Thoracic aorta (tissue), 2 donors: ENCODE data around the gene CALML3. TPM values are rescaled to one million over a fixed set of nuclear protein-coding genes. Genes with fewer than 3 reads are reported as not detected.

Experiments used
- ATAC-seq: fragments of 150-250 bp; one replicate; pipeline ENCODE4 v1.8.0; 2017; ENCODE audit warnings: low read depth; ENCODE audit not compliant: insufficient number of reproducible peaks, low FRiP score
- DNase-seq: peaks from one replicate; pipeline ENCODE4 v3.0.0-alpha.2; 2020; ENCODE audit warnings: low spot score
- H3K27ac ChIP-seq, 2 donors: fragments of 200-600 bp; sonication (generic); 1 replicate in 1 of 2; 2 replicates in 1 of 2; pipeline ENCODE4 v1.5.1; 2016; ENCODE audit warnings: mild to moderate bottlenecking in 2 of 2, moderate library complexity in 2 of 2
- H3K27me3 ChIP-seq: fragments of 200-600 bp; sonication (generic); replicated peaks from 2 replicates; pipeline ENCODE4 v1.6.0; 2016; ENCODE audit warnings: mild to moderate bottlenecking; ENCODE audit not compliant: insufficient read depth
- H3K36me3 ChIP-seq: fragments of 200-600 bp; sonication (generic); one replicate; pipeline ENCODE4 v1.5.1; 2016
- H3K4me1 ChIP-seq, 2 donors: fragments of 200-600 bp; sonication (generic); 1 replicate in 1 of 2; 2 replicates in 1 of 2; pipeline versions ENCODE4 v1.5.1 to v1.6.0; 2016; ENCODE audit warnings: low read depth in 2 of 2, mild to moderate bottlenecking in 1 of 2; ENCODE audit not compliant: control insufficient read depth in 1 of 2
- H3K4me3 ChIP-seq: fragments of 200-600 bp; sonication (generic); 2 replicates; pipeline ENCODE4 v1.5.1; 2016; ENCODE audit warnings: mild to moderate bottlenecking
- H3K9me3 ChIP-seq: fragments of 200-600 bp; sonication (generic); 2 replicates; pipeline ENCODE4 v1.5.1; 2016
- CTCF ChIP-seq: fragments of 200-600 bp; sonication (generic); IDR thresholded peaks from one replicate; pipeline ENCODE4 v1.5.1; 2019; ENCODE audit warnings: antibody characterized with exemption
- total RNA-seq, 2 donors: library from RNA; depleted of rRNA; stranded (reverse); fragments of >200 nt; gene quantifications; one replicate each; pipeline versions ENCODE4 v1.1.0 to v1.2.3, GENCODE V29; 2016

Gene CALML3
- total RNA-seq, 2 donors from 2014 or later, result not detected

- Histone ChIP-seq H3K4me1 (no peaks in the 10 kb centered on the region), H3K36me3 (no peaks in the 10 kb centered on the region), H3K4me3 (no peak overlapping the region), H3K27ac (no peak overlapping the region), H3K27me3 (no peaks in the 10 kb centered on the region), H3K9me3 (no peaks in the 10 kb centered on the region)
- ATAC-seq, result no peak
- no peak for DNase-seq
- no peak for TF ChIP-seq CTCF
Observed at GRCh38 chr10:5498791-5499492, 25.8 kb upstream of the CALML3 start.

- no peak for TF ChIP-seq CTCF
- Histone ChIP-seq H3K27ac (no peak within 1 kb of the TSS), H3K36me3 (no peaks in the 10 kb centered on the region), H3K4me1 (no peaks in the 10 kb centered on the region), H3K9me3 (no peaks in the 10 kb centered on the region), H3K4me3 (no peak within 1 kb of the TSS), H3K27me3 (no peaks in the 10 kb centered on the region)
- DNase-seq (no peak), ATAC-seq (no peak)
Observed at GRCh38 chr10:5499493-5500140, 25.1 kb upstream of the CALML3 start, which contains the start of gene CALML5. Gene CALML5 (minus strand): TSS chr10:5499570. CDS start chr10:5499438, 132 bp downstream.

- Histone ChIP-seq H3K9me3 (no peaks in the 10 kb centered on the region), H3K4me3 (no peak overlapping the region), H3K27ac (no peak overlapping the region), H3K4me1 (no peaks in the 10 kb centered on the region), H3K27me3 (no peaks in the 10 kb centered on the region), H3K36me3 (no peaks in the 10 kb centered on the region)
- no peak for ATAC-seq
- DNase-seq, result no peak
- no peak for TF ChIP-seq CTCF
Observed at GRCh38 chr10:5500162-5500670, 24.5 kb upstream of the CALML3 start.

- no peak for TF ChIP-seq CTCF
- no peak overlapping the region for H3K27ac ChIP-seq
- ATAC-seq (no peak), DNase-seq (no peak)
- H3K9me3 ChIP-seq, result no peaks in the 10 kb centered on the region
- H3K27me3 ChIP-seq, result no peaks in the 10 kb centered on the region
- H3K36me3 ChIP-seq, result no peaks in the 10 kb centered on the region
- no peaks in the 10 kb centered on the region for H3K4me1 ChIP-seq
- no peak overlapping the region for H3K4me3 ChIP-seq
Observed at GRCh38 chr10:5500910-5501309, 23.9 kb upstream of the CALML3 start.

- Histone ChIP-seq H3K36me3 (no peaks in the 10 kb centered on the region), H3K9me3 (no peaks in the 10 kb centered on the region), H3K27me3 (no peaks in the 10 kb centered on the region), H3K4me3 (no peak overlapping the region), H3K27ac (no peak overlapping the region), H3K4me1 (peaks cover 0 to 7% of the 10 kb centered on the region in 2 donors)
- TF ChIP-seq CTCF, result no peak
- ATAC-seq (no peak), DNase-seq (no peak)
Observed at GRCh38 chr10:5502061-5502521, 22.7 kb upstream of the CALML3 start.
